Dermis microvascular lymphatic vessel endothelial cell (primary cell): ENCODE results near the gene ENGASE. TPM values are rescaled to one million over a fixed set of nuclear protein-coding genes. Genes with fewer than 3 reads are reported as not detected.
"Not testable (repeated sequence)": the region's sequence is repeated elsewhere in the genome, so short reads cannot be mapped to it uniquely, and the experiment has no call there.

Experiments used
- DNase-seq, 2 donors: peaks; one replicate each; pipeline versions ENCODE4 v3.0.0 to v3.0.0-alpha.2; 2010; ENCODE audit warnings: low read depth in 2 of 2
- total RNA-seq: library from RNA; depleted of rRNA; stranded (reverse); fragments of >200 nt; gene quantifications from 2 replicates; pipeline ENCODE4 v1.2.1, GENCODE V29; 2014

The ENGASE gene, protein sequence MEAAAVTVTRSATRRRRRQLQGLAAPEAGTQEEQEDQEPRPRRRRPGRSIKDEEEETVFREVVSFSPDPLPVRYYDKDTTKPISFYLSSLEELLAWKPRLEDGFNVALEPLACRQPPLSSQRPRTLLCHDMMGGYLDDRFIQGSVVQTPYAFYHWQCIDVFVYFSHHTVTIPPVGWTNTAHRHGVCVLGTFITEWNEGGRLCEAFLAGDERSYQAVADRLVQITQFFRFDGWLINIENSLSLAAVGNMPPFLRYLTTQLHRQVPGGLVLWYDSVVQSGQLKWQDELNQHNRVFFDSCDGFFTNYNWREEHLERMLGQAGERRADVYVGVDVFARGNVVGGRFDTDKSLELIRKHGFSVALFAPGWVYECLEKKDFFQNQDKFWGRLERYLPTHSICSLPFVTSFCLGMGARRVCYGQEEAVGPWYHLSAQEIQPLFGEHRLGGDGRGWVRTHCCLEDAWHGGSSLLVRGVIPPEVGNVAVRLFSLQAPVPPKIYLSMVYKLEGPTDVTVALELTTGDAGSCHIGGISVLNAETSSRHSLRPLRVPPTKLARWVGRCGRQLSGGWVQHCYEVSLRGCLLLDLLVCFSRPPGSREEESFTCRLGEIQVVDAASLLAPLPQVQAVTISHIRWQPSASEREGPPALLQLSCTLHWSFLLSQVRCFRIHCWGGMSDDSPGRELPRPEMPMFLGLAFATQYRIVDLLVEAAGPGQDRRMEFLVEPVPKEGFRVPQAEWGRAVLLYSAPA
- 6.9 and 7.7 TPM in 2 replicates for total RNA-seq

DNA sequence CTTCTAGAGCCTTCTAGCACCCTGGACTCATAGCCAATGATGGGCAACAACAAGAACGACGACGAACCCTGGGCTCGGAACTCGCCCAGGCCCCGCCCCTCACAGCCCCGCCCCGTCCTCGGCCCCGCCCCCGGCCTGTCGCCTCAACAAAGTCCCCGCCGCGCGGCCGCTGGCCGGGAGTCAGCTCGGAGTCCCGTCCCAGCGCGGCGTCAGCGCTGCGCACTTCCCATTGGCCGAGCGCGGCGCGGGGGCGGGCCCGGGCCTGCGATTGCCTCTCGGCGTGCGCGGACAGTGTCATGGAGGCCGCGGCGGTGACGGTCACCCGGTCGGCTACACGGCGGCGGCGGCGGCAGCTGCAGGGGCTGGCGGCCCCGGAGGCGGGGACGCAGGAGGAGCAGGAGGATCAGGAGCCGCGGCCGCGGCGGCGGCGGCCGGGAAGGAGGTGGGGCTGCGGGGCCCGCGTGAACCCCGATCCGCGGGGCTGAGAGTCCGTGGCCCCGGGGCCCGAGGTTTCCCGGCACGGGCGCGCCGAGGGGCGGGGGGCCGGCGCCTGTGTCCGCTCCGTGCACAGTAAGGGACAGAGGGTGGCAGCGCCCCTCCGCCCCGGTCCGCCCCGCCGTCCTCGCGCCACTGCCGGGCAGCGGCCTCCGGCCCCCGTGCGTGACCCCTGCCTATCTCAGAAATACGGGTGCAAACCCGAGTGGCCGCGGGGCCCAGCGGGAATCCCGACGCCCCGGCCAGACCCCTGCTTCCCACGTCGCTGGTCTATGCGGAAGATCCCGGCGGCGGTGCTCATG is at the start of gene ENGASE:
Gene ENGASE, plus strand, starts transcription at position 176 of the 797 bp plus-strand sequence. Its CDS starts 121 bp downstream, at position 297.
- peak; percentile 77 to 95 for DNase-seq

DNA sequence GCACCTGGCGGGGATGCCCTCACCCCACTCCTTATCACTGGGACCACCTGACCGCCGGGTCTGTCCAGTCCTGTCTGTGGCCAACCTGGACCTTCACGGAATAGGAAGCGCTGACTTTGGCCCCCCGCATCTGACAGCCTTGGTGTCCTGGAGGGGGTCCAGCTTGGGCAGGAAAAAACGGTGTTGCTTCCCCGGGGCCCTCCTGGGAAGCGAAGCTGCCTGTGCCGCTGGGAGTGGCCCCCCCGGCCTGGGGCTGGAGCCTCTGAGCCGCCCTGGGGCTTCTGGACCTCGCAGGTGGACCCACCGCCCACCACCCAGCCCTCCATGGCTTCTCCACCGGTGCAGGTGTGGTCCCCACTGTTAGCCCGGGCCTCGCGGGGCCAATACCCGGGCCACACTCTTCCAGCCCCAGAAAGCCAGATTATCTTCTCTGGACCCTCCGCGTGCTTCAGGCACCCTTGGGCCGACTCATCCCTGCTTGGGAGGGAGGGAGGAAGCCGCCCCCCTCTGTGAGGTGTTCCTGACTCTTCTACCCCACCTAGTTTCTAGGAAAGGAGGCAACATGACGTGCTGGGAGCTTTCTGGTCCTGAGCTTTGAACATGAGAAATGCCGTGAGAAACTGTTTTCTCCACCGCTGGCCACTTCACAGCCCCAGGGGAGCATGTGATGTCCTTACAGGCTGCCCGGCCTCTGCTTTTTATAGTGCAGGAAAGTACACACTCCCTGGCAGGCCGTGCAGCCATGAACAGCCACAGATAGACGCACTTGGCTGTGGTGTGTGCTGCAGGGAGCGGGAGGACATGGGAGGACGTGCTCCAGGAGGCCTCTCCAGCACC is 49.5 kb upstream of the ENGASE start:
- DNase-seq = no peak

DNA sequence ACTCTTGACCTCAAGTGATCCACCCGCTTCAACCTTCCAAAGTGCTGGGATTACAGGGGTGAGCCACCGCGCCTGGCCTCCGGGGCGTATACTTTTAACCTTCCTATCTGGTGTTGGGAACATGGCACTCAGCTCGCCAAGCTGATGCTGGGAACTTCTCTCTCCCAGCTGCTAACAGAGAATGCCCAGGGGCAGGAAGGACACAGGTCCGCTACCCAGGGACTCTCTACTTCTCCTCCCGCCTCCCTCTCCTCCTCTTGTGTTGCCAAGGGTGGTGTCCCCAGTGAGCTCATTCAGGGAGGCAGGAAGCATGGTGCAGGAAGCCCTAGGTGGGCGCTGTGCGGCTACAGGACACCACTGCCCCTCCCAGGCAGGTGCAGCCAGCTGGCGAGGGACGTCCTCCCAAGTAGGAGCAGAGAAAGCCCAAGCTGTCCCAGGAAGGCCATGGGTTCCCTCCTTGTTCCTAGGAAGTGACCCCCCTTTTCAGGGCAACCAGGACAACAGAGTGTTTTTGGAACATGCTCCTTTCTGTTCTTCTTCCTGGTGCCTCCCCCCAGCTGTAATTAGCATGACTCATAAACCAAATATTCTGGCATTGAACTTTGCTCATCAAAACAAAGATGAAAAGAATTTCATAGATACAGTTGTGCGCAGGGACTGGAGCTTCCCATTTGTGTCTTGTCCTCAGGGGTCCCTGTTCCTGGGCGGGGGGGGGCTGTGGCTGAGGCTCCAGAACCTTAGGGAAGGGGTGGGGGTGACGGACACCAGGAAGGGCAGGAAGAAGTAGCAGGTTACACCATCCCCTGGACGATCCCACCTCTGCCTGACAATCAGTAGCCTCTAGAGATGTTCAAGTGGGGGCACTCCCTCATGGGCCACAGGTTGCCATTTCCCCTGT is 48.0 kb upstream of the ENGASE start:
- peak; percentile 49 to 50 for DNase-seq

DNA sequence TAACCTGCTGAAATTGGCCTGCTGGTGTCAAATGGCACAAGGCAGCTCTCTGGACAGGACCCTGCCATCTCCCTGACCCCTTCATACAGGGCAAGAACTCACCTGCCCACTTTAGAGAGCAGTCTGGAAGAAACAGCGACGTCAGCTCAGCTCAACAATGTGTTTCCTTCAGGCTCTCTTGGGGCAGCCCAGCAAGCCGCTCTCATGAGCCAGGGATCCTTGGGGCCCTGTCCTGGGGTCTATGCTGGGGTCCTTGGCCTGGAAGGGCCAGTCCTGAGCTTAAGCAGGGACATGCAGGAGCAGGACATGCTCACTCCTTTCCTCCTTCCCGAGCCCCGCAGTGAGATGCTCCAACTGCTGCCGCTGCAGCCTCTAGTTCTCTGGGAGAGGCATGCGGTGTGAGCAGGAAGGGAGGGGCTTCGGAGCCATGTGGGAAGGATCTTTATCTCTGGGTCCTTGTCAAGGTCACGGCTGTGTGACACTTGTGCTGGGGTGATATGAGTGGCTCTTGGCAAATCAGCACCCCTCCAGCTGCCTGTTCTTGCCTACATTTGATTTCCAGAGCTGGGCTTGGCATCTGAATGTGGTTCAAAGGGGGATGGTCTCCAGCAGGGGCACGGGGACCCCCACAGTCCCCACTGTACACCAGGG is 47.2 kb upstream of the ENGASE start:
- DNase-seq = no peak

DNA sequence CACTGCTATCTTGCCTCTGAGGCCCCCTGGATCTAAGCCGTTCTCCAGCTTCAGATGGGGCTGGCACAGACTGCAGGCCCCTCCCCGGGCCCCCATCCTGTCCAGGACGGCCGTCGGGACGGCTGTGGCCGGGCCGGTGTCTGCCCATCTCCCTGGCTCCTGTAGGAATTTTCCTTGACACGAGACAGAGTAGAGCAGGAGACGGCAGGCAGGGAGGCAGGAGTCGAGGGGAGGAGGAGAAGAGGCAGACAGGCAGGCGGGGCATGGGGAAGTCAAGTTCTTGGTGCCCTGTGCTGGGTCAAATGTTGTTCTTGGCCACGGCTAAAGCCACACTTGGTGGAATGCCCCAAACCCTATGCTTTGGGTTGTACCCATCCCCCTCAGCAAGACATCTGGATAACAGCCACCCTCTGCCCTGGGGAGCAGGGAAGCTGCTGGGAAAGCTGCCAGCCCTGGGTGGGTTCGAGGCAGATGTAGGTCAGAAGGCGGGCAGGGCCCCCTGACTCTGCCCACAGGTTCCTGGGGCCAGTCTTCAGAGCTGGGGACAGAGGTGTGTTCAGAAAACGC is 46.6 kb upstream of the ENGASE start:
- DNase-seq = no peak

DNA sequence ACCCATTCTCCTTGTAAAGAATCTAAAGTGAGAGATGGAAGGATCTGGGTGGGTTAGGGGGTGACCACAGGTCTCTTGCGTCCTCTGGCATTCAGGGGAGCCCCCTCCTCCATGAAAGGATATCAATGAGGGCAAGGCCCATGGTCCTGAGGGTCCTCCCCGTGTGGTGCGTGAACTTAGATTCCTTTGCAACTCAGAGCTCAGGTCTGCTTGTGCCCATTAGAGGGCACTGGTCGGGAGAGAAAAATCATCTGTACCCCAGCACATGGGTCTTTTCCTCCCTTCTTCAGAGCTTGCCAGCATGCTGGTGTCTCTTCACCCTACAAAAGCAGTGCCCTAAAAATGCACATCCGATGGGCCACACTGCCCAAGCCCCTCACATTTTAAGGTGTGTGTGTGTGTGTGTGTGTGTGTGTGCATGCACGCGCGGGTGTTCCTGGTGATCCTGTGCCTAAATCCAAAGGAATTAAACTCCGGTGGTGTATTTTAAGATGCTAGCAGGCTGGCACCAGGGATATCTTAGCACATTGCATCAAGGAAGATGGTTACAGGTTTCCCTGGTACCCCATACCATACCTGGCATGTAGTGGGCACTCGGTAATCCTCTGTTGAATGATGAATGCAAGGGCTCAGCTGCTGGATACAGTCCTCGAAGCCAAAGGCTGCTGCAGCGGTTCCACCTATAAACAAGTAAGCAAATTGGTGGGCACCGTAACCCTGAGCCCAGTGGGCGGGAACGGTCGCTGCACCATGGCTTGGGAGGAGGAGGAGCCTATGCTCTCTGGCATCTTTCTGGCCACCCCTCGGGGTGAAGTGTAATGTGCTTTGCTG is 45.9 kb upstream of the ENGASE start:
- no peak for DNase-seq

DNA sequence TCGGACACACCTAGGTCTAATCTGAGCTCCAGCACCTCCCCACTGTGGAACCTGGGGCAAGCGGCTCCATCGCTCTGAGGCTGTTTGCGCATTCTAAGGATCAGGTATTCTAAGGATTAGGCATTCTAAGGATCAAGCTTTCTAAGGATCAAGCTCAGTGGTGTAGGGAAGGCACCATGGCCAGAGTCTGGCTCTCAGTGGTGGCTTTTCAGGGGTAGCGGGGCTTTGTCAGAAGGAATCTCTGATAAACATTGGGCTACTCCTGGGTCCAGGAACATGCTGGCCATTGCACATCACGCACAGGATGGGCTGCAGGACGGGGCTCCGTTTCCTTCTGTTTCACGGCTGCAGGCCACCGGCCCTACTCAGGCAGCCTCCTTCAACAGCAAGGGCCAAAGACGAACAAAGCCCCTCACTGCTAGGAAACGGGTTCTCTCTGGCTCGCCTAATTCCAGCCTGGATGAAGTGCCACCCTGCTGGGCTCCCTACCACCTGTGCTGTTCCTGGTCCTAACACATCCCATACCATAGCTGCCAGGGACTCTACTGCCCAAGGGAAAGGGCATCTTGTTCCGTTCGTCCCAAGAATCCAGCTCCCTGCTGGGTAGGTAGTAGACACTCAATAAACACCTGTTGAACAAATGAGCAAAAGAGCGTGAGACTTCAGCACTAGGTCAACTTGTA is 45.2 kb upstream of the ENGASE start:
- DNase-seq = no peak

DNA sequence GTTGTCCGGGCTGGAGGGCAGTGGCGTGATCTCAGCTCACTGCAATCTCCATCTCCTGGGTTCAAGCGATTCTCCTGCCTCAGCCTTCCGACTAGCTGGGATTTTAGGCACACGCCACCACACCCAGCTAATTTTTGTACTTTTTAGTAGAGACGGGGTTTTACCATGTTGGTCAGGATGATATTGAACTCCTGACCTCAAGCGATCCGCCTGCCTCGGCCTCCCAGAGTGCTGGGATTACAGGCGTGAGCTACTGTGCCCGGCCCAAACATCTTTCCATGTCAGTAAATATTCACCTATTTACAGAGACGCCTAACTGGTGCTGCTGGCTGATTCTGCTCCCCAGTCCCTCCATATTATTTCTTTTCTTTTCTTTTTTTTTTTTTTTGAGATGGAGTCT is 44.0 kb upstream of the ENGASE start:
- not testable (repeated sequence) for DNase-seq

DNA sequence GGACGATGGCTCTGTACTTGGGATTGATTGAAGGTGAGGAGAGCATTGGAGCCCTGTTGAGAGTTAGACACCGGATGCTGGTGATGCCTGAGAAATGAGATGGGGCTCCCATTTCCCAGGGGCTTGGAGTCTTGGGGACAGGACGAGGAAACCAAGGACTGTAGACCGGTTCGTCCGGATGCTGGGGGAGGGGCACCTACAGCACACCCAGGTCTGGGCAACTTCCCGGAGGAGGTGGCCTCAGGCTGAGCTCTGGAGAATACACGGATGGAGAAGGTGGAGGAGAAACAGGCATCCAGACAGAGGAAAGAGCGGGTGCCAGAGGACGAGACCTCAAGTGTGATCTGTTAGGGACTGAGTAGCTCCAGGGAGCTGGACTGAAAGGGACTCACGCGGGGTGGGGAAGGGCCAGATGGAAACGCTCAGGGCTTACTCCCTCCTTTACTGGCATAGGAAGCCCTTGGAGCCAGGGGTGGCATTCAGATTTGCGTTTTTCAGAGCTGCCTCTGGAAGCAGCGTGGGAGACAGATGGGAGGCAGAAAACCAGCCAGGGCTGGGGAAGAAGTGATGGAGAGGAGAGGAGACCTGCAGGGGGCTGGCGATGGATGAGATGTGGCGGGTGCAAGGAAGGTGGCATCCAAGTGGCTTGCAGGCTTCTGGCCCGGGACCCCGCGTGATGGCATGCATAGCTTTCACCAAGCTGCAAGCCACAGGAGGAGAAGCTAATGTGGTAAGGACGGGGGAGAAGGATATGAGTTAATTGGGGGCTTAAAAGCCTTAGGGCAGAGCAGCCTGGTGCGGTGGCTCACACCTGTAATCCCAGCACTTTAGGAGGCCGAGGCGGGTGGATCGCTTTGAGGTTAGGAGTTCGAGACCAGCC is 42.4 kb upstream of the ENGASE start:
- DNase-seq = no peak

DNA sequence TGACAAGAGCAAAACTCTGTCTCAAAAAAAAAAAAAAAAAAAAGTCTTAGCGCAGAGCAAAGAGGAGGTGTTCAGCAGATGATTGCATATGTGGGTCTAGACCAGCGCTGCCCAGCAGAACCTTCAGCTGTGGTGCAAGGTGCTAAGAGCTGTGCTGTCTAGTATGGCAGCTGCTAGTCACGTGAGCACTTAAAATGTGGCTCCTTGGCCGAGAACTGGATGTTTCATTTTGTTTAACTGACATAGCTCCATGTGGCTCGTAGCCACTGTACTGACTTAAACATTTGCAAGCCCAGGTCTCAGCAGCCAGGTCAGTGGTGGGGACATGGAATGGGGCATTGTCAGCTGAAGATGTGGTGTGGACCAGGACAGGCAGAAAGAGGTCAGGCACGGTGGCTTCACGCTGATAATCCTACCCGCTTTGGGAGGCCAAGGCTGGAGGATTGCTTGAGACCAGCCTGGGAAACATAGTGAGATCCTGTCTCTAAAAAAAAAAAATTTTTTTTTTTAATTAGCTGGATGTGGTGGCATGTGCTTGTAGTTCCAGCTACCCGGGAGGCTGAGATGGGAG is 41.5 kb upstream of the ENGASE start:
- no peak for DNase-seq

DNA sequence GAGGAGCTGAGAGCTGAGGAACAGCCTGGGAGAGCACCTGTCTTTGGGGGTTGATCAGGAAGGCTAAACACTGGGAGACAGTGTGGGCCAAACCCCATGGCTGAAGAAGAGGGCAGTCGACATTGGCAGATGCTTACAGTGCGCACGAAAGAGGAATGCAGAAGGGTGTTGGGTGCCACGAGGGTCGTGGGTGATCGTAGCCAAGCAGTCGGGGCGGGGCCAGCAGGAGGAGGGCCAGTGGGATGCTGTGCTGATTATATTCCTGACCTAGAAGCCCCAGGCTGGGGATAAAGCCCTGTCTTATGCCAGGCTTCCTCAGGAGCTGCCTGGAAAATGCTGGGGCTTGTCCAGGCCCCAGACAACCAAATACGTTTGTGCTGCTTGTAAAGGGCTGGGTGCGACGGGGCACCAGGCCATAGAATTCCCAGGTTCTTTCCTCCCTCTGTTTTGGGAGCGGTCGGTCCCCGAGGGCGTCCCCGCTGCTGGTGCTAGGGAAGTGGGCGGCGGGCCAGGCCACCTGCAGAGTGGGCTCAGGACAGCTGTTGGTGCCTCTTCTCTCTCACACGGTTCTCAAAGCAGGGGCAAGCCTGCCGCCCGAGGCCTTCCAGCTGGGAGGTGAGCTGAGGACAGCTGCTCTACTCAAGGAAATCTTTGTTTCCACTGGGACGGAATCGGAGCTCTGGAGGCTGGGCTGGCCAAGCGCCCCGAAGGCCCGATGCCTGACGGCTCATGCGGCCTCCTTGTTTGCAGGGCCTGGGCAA is 40.7 kb upstream of the ENGASE start:
- DNase-seq = no peak

DNA sequence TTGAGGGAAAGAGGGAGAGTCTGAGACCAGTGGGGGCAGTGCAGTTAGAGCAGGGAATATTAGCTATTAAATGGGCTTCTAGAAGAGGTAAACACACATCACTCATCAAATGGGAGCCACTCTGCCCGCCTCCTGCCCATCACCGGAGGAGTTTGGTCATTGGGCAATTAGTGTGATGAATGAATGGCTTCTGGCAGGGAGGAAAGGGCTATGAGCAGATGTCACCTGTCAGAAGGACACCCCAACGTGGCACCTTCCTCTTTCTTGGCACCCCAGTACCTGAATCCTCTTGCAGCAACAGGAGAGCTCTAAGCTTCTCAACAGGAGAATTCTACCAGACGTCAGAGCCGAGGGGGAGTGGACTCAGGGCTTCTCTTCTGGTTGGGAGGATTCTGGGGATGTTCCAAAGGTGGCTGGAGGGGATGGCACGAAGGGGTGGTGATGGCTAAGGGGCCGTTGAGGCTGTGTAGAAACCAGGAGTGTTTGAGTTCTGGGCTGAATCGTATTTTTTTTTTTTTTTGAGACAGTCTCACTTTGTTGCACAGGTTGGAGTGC is 39.6 kb upstream of the ENGASE start:
- no peak for DNase-seq

DNA sequence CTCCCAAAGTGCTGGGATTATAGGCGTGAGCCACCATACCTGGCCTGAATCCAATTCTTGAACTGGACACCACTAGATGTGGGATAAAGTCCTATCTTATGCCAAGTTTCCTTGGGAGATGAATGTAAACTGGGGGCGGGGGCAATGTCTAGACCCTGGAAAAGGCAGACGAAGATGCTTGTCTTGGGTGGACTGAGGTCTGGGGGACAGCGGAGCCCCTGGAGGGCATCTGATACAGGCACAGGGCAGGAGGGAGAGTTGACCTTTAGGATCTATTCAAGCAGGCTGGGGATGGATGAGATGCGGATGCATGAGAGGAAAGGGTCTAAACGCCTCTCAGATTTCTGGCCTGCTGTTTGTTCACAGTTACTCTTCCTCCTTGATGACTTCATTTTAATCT is 38.9 kb upstream of the ENGASE start:
- DNase-seq = no peak

DNA sequence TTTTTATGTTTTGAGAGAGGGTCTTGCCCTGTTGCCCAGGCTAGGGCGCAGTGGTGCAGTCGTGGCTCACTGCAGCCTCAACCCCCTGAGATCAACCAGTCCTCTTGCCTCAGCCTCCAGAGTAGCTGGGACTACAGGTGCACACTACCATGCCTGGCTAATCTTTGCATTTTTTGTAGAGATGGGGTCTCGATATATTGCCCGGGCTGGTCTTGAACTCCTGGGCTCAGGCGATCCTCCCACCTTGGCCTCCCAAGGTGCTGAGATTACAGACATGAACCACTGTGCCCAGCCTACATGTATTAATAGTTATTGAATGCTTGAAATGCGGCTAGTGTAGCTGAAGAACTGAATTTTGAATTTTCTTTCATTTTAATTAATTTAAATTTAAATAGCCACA is 38.4 kb upstream of the ENGASE start:
- DNase-seq = no peak

DNA sequence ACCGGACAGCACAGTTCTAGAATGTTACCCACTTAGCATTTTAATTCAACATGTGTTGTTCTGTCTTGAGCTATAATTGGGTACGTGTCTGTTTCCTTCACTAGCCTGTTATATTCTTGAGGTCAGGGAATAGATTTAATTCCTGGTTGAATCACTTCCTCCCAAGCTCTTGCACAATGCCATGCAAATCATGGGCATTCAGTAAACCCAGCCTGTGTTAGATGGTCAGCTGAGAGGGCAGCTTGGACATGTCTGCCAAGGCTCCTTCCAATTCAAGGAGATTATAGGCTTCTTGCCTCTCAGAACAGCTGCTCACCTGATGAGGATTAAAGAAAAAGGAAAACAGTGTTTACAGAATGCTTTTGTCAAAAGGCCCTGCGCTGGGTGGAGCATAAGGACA is 38.0 kb upstream of the ENGASE start:
- peak in 1 of 2 donors; percentile 77 for DNase-seq
